Measurements from ENCODE around the gene HOXB3.

DNA sequence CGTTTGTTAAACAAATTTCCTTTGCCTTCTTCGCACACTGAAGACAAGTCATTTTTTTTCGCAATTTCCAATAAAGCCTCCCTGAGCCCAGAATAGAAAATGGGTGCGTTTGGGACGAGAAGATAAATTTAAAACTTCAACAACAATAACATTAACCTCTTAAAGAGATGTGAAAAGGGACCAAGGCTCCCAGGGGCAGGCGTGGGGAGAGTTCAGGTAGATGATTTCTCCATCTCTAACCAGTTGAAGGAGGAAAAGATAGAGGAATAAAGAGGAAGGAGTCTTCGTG lies 10.6 kb downstream of the HOXB3 start:
- TF ChIP-seq CTCF (IDR thresholded peaks at IDR 0.05) = no peak
- TF ChIP-seq POLR2A (IDR thresholded peaks at IDR 0.05) = no peak
- no peak for TF ChIP-seq POLR2AphosphoS5 (IDR thresholded peaks at IDR 0.05)

All from upper lobe of left lung (tissue), 4 donors.